Measurements from ENCODE around the gene CYP27C1.

The CYP27C1 gene

DNA sequence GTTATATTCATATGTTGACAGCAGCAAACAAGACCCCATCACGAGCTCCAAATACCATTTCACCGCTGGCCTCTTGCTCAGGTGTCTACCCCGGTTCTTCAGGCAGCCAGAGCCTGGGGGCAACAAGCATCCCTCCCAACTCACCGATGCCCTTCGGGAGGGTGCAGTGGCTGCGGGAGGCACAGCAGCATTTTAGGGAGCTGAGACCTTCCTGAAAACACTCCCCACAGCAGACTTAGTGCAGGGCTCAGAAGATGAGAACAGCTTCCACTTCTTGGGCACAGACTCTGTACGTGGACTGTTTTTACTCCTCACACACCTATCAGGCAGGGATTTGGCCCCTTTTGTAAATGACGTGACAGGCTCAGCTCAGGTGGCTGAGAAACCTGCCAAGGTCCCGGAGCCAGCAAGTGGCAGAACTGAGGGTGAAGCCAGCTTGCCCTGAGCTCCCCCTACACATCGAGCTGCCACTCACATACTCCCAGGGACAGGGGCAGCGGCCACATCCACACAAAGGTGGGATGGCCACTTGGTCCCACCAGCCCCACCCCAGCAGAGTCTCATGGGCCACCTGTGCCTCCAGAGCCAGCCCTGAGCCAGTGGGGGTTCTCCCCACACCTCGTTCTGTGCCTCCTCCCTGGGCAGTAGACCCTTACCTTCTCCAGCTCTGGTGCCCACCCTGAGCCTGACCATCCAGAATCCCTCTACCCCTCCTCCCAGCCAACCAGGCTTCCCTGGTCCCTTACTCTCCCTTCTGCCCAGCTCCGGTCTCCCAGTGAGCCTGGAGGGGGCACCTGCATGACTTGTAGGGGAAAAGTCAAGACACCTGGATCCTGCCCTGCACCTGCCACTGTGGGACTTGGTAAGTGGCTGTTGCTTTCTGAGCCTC, 28.5 kb downstream of the CYP27C1 start:
- no peak for DNase-seq

DNA sequence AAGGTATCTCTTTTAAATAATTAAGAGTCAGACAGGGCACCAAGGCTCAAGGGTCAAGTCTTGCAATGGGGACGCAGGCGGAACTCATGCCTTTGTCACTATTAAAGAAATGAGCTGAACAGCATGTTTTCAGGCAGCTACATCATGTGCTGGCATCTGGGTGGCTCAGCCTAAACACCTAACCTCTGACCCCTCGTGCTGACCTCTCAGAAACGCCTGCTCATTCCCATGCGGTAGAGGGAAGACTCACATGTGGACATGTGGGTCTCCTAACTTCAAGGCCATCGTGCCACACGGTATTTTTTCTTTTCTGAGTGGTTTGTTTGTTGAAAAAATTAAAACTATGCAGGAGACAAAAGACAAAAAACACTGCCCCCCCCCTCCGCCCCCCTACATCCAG, 31.3 kb downstream of the CYP27C1 start:
- no peak for DNase-seq

- no peak for DNase-seq
Measured at GRCh38 chr2:127187831-127188230, 32.3 kb downstream of the CYP27C1 start.

DNA sequence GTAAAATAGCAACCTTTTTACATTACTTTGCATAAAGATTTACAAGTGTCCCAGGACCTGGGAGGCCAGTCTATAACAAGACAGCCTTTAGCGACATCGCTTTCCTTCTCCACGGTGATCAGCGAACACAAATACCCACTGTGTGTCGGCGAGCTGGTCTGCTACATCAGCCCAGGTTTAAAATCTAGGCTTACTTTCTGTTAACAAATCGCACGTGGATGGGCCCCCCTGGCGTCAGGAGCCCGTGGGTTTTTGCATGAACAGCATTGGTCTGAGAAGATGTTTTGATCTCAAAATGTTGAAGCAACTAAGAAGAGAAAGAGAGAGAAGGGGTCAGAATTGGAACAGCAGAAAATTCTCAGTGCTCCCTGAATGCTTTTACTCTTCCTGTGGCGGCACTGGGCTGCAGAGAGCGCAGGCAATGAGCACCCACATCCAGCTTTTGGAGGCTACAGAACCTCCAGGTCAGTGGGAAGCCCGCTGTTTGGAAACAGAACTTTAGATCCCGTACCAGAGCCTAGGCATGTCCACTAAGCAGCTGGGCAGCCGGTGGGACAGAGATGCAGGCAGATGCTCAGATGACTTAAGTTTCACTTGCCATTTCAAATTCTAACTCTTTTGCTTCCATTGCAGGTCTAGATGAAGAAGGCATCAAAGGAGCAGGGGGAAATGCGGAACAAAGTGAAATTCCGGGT, 32.9 kb downstream of the CYP27C1 start:
- DNase-seq, result no peak

DNA sequence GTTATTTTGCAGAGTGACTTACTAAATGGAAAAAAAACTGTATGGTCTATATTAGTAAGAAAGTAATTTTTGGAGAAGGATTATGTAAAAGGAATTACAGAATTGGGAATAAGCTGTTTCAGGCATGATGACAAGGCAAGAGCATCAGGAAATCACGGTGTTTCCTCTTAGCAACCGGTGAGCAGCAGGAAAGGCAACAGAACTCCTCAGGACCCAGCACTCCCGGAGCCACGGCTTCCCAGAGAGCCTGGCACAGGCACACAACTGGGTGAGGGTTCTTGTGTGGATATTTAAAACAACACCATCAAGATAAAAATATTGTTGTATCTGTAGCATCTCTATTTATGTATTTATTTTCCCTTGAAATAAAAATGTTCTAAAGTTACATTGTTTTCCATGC, 34.4 kb downstream of the CYP27C1 start:
- no peak for DNase-seq

DNA sequence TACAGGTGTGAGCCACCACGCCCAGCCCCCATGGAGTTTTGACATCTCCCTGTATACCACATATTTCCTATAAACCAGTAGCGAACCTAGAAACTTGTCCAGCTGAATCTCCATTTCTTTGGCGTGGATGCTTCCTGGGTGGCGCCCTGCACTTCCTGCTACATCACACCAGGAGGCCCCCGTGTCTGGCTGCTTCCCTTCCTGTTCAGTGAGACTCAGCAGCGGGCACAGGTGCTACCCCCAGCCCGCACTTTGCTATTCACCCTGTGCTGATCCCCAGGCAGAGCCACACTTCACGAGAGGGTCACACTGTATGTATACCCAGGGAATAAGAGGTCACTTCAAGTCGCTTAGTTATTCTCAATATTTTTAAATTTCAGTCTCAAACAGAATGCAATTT, 35.0 kb downstream of the CYP27C1 start:
- DNase-seq, result peak; percentile 32

- no peak for DNase-seq
Measured at GRCh38 chr2:127183771-127184170, 36.3 kb downstream of the CYP27C1 start.

DNA sequence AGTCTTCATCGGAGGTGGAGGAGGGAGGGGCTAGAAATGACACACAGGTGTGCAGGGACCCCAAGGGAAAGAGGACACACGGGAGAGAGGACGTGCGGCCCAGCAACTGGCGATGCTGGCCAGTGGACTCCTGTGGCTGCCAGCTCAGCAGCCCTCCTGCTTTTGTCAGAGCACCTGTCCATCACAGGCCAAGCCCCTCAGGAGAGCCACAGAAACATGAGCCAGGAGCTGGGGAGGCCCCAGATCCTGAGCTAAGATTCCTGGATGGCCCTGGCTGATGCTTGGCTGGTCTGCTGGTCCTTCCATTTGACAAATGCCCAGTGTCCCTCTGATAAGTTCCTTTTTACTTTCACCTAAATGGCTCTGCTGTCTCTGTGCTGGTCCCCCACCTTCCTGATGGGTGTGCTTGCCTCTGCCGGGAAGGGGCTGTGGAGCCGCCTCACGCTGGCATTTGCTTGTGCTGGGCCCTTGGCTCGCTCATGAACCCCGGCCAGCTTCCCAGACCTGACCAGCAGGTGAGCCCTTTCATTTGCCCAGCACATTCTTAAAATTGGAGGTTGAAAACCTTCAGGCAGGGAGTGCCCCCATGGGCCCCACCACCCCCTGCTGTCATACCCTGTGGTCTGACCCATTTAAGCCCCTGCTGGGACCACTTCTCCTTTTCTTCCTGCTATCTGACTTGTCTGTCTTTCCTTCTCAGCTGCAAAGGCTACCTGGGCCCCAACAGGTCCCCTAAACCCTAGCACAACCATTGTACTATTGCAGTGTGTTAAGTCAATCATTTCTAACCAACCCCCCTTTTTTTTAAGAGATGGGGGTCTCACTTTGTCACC, 37.3 kb downstream of the CYP27C1 start:
- DNase-seq, result no peak

GRCh38 chr2:127181851-127182250, 38.2 kb downstream of the CYP27C1 start:
- DNase-seq, result no peak

GRCh38 chr2:127179766-127180165, 40.3 kb downstream of the CYP27C1 start:
- DNase-seq, result no peak

GRCh38 chr2:127177617-127178263, 42.4 kb downstream of the CYP27C1 start:
- DNase-seq, result no peak

DNA sequence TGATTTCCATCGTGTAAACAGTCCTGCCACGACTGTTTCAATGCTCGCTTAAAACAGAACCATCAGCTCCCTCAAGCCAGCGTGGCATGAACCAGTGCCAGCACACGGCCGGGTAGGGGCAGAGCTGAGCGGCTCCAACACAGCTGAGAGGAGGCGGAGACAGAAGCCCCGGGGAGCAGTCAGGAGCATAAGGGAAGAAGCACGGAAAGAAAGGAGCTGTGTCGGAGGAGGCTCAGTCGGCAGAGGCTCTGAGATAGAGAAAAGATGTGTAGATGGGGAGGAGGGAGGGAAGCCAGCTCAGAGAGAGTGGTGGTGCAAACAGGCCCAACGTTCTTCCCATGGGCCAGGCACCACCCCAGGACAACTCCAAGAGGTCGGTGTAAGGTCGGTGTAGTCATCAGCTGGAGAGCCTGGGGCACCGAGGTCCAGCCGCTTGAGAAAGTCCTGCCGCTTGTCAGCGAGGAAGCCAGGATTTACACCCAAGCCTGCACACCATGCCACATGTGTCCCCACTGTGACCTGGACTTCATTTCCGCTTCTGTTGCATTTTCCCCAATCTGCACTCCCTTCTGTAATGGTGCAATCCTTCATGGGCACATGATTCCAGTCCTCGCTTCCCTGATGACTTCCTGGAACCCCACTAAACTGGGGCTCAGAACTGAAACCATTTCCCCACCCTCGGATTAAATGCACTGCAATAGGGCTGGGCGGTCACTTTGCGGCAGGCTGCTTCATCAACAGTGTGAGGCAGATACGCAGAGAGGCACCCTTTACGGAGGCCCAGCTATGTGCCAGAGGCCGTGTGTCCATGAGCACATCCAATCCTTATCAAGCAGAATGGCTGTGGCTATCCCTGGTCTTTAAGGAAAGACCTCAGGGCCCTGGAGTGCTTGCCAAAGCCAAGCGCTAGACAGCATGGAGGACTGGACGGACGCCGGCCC, 43.5 kb downstream of the CYP27C1 start:
- no peak for DNase-seq

GRCh38 chr2:127175751-127176354, 44.2 kb downstream of the CYP27C1 start:
- no peak for DNase-seq

DNA sequence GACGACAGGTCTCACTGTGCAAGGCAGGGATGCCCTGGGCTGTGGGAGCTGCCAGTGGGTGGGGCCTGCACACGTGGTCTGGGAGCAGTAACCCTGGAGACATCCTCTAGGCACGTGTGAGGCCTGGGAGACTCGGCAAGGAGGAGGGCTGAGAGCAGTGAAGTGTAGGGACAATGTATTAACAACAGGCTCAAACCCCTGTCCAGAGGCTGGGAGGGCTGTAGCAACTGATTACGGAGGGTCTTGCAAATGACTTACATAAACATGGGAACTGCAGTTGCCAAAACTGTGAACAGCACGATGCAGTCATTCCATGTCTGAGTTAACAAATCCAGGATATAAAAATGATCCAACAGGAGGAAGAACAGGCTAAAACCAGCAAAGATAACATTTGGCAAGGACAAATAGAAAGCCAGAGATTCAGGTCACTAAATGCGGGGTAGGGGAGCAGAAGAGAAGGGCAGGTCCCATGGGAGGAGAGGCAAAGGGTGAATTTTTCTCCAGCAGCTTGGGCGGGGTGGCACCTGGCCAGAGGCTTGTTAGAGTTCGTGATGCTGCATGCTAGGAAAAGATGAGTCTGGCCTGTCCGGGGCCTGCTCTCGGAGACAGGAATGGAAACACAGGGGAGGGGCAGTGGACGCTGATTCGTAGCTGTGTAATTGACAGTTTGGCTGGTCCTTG, 44.9 kb downstream of the CYP27C1 start:
- no peak for DNase-seq

DNA sequence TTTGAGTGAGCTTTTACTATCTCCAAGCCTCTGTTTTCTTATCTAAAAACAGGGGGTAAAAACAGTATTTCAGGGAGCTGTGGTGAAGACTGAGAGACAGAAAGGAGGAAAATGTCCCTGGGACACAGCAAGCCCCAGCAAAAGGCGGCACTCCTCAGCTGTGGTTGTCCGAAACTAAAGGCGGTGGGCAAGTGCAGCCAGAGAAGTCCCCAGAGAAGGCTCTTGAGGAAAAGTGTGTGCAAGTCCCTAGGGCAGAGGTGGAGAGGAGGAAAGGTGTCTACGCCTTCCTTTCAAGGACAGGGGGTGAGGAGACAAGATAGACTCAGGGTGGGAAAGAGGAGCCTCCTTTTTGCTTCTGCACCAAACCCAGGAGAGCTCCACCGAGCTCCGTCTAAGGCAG, 45.5 kb downstream of the CYP27C1 start:
- no peak for DNase-seq

DNA sequence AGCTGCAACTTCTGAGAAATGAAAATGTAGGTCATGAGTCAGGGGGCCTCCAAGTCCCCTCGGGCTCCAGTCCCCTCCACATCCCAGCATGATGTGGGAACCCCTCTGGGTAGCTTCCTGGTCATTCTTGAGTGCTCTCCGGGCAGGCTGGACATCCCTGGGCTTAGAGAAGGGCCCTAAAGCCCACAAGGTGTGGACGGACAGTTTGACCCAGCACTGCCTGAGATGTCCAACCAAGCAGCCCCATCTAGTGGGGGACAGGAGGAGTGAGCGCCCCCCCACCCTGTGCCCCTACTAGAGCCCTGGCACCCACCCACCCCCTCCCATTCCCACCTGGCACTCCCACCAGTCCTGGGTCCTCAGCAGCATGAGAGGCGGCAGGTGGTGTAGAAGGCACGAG, 46.0 kb downstream of the CYP27C1 start:
- DNase-seq, result no peak

DNA sequence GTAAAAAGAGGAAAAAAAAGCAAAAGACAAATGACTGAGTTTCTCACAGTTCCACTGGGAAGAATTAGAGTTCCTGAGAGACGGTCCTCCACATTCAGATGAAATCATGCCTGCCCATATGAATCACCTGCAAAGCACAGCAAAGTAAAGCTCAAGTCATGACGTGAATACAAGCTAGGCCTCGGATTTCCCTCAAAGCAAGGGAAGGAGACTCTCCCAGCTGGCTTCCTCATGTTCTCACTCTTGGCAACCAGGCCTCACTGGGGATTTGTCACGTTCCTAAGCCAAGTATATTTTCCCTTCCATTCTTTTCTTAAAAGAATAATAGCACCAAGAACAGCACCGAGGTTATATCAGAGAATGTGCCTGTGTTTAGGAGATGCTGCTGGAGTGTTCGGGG, 47.0 kb downstream of the CYP27C1 start:
- DNase-seq, result no peak

GRCh38 chr2:127172306-127172705, 47.8 kb downstream of the CYP27C1 start:
- no peak for DNase-seq

- DNase-seq, result no peak
Measured at GRCh38 chr2:127170452-127171197, 49.5 kb downstream of the CYP27C1 start.

GRCh38 chr2:127170021-127170420, 50.1 kb downstream of the CYP27C1 start:
- DNase-seq, result no peak

Measured in activated CD4-positive, alpha-beta T cell treated with anti-CD3 and anti-CD28 coated beads for 48 hours (primary cell).